Activated T-cell treated with anti-CD3 and anti-CD28 coated beads, Interleukin-2, amount 50 U/mL, for 72 hours (primary cell): Measurements from ENCODE around the gene TMC3. TPM values are rescaled to one million over a fixed set of nuclear protein-coding genes. Genes with fewer than 3 reads are reported as not detected.
"Not testable (repeated sequence)": the region's sequence is repeated elsewhere in the genome, so short reads cannot be mapped to it uniquely, and the experiment has no call there.

Experiments used
- ATAC-seq, 2 donors: fragments of 150-1000 bp; cut with Tn5 transposase; replicated peaks in 1 of 2; 2 replicates each; pipeline ENCODE4 v1.10.0; 2021; ENCODE audit warnings: moderate library complexity in 2 of 2, mild to moderate bottlenecking in 1 of 2
- DNase-seq, 2 donors: peaks; one replicate each; pipeline ENCODE4 v3.0.0; 2021 to 2022; ENCODE audit warnings: mixed read lengths in 1 of 2
- H3K27ac Mint-ChIP-seq: one replicate; pipeline ENCODE4 v1.8.0; 2022; ENCODE audit warnings: mild to moderate bottlenecking, moderate library complexity, mixed read lengths
- H3K27me3 Mint-ChIP-seq: one replicate; pipeline ENCODE4 v1.8.0; 2022; ENCODE audit warnings: low read depth, mixed read lengths
- H3K36me3 Mint-ChIP-seq, 2 donors: one replicate each; pipeline ENCODE4 v1.8.0; 2022; ENCODE audit warnings: mixed read lengths in 2 of 2, mild to moderate bottlenecking in 1 of 2; ENCODE audit not compliant: insufficient read depth in 2 of 2
- H3K4me1 Mint-ChIP-seq: one replicate; pipeline ENCODE4 v1.8.0; 2022; ENCODE audit warnings: low read depth, mixed read lengths
- H3K4me3 Mint-ChIP-seq, 2 donors: one replicate each; pipeline ENCODE4 v1.8.0; 2022; ENCODE audit warnings: mild to moderate bottlenecking in 2 of 2, mixed read lengths in 2 of 2, moderate library complexity in 2 of 2
- H3K9me3 Mint-ChIP-seq, 2 donors: one replicate each; pipeline ENCODE4 v1.8.0; 2022; ENCODE audit warnings: mixed read lengths in 2 of 2
- total RNA-seq, 2 donors: library from RNA; stranded (reverse); gene quantifications; one replicate each; pipeline ENCODE4 v1.2.3, GENCODE V29; 2022

TMC3 gene
- not detected for total RNA-seq

GRCh38 chr15:81373775-81374395 lies at the start of gene TMC3:
TSS of gene TMC3 (minus strand) at chr15:81374213. CDS start at chr15:81374077, 136 bp downstream.
- H3K27ac Mint-ChIP-seq = no peak within 1 kb of the TSS
- H3K4me1 Mint-ChIP-seq = no peaks in the 10 kb centered on the region
- H3K36me3 Mint-ChIP-seq = no peaks in the 10 kb centered on the region
- H3K9me3 Mint-ChIP-seq = no peaks in the 10 kb centered on the region
- no peaks in the 10 kb centered on the region for H3K27me3 Mint-ChIP-seq
- DNase-seq = no peak
- ATAC-seq = no peak
- no peak within 1 kb of the TSS for H3K4me3 Mint-ChIP-seq

GRCh38 chr15:81421461-81421860 lies 47.4 kb upstream of the TMC3 start:
- no peaks in the 10 kb centered on the region for H3K27me3 Mint-ChIP-seq
- H3K9me3 Mint-ChIP-seq = no peaks in the 10 kb centered on the region
- H3K4me1 Mint-ChIP-seq = no peaks in the 10 kb centered on the region
- no peaks in the 10 kb centered on the region for H3K36me3 Mint-ChIP-seq
- no peak overlapping the region for H3K4me3 Mint-ChIP-seq
- ATAC-seq (no peak), DNase-seq (no peak)
- no peak overlapping the region for H3K27ac Mint-ChIP-seq

GRCh38 chr15:81419332-81419943 lies 45.4 kb upstream of the TMC3 start:
- Mint-ChIP-seq H3K4me1 (peaks cover 5% of the 10 kb centered on the region), H3K36me3 (no peaks in the 10 kb centered on the region), H3K27me3 (no peaks in the 10 kb centered on the region), H3K9me3 (no peaks in the 10 kb centered on the region), H3K27ac (no peak overlapping the region), H3K4me3 (no peak overlapping the region)
- no peak for ATAC-seq
- DNase-seq = no peak

GRCh38 chr15:81418891-81419290 lies 44.9 kb upstream of the TMC3 start:
- H3K4me1 Mint-ChIP-seq = peaks cover 8% of the 10 kb centered on the region
- H3K9me3 Mint-ChIP-seq = no peaks in the 10 kb centered on the region
- DNase-seq (no peak), ATAC-seq (no peak)
- no peaks in the 10 kb centered on the region for H3K27me3 Mint-ChIP-seq
- H3K27ac Mint-ChIP-seq = no peak overlapping the region
- H3K36me3 Mint-ChIP-seq = no peaks in the 10 kb centered on the region
- no peak overlapping the region for H3K4me3 Mint-ChIP-seq

GRCh38 chr15:81418444-81418843 lies 44.4 kb upstream of the TMC3 start:
- Mint-ChIP-seq H3K27ac (no peak overlapping the region), H3K36me3 (no peaks in the 10 kb centered on the region), H3K4me3 (no peak overlapping the region), H3K27me3 (no peaks in the 10 kb centered on the region), H3K4me1 (peaks cover 8% of the 10 kb centered on the region), H3K9me3 (no peaks in the 10 kb centered on the region)
- ATAC-seq (no peak), DNase-seq (no peak)

GRCh38 chr15:81414274-81414968 lies 40.4 kb upstream of the TMC3 start:
- not testable (repeated sequence) for ATAC-seq
- H3K4me3 Mint-ChIP-seq = peak overlapping the region in 1 of 2 donors; percentile 47

GRCh38 chr15:81413851-81414250 lies 39.8 kb upstream of the TMC3 start:
- H3K27me3 Mint-ChIP-seq = no peaks in the 10 kb centered on the region
- DNase-seq (no peak), ATAC-seq (no peak)
- H3K4me3 Mint-ChIP-seq = no peak overlapping the region
- no peaks in the 10 kb centered on the region for H3K36me3 Mint-ChIP-seq
- H3K27ac Mint-ChIP-seq = no peak overlapping the region
- H3K9me3 Mint-ChIP-seq = no peaks in the 10 kb centered on the region
- H3K4me1 Mint-ChIP-seq = peaks cover 8% of the 10 kb centered on the region

More at GRCh38 chr15:81414274-81414968, 40.4 kb upstream of the TMC3 start:
- not testable (repeated sequence) for H3K27ac Mint-ChIP-seq, H3K4me1 Mint-ChIP-seq, H3K9me3 Mint-ChIP-seq, DNase-seq, H3K27me3 Mint-ChIP-seq, H3K36me3 Mint-ChIP-seq

- no peaks in the 10 kb centered on the region for H3K36me3 Mint-ChIP-seq
- H3K4me3 Mint-ChIP-seq = no peak overlapping the region
- H3K27ac Mint-ChIP-seq = no peak overlapping the region
- H3K27me3 Mint-ChIP-seq = no peaks in the 10 kb centered on the region
- DNase-seq = no peak
- H3K4me1 Mint-ChIP-seq = peaks cover 8% of the 10 kb centered on the region
- H3K9me3 Mint-ChIP-seq = no peaks in the 10 kb centered on the region
- ATAC-seq = no peak
Measured at GRCh38 chr15:81411969-81412633, 38.1 kb upstream of the TMC3 start.

GRCh38 chr15:81411051-81411450 lies 37.0 kb upstream of the TMC3 start:
- H3K27me3 Mint-ChIP-seq = no peaks in the 10 kb centered on the region
- H3K27ac Mint-ChIP-seq = no peak overlapping the region
- no peaks in the 10 kb centered on the region for H3K9me3 Mint-ChIP-seq
- no peaks in the 10 kb centered on the region for H3K36me3 Mint-ChIP-seq
- DNase-seq (no peak), ATAC-seq (no peak)
- peaks cover 8% of the 10 kb centered on the region for H3K4me1 Mint-ChIP-seq
- H3K4me3 Mint-ChIP-seq = no peak overlapping the region

GRCh38 chr15:81410318-81410753 lies 36.3 kb upstream of the TMC3 start:
- peak; percentile 41 to 55 for ATAC-seq
- H3K36me3 Mint-ChIP-seq = no peaks in the 10 kb centered on the region

GRCh38 chr15:81407718-81408117 lies 33.7 kb upstream of the TMC3 start:
- ATAC-seq = no peak
- no peaks in the 10 kb centered on the region for H3K27me3 Mint-ChIP-seq
- no peaks in the 10 kb centered on the region for H3K9me3 Mint-ChIP-seq
- H3K36me3 Mint-ChIP-seq = no peaks in the 10 kb centered on the region
- H3K4me3 Mint-ChIP-seq = no peak overlapping the region
- no peaks in the 10 kb centered on the region for H3K4me1 Mint-ChIP-seq
- no peak for DNase-seq
- no peak overlapping the region for H3K27ac Mint-ChIP-seq

More at GRCh38 chr15:81410318-81410753, 36.3 kb upstream of the TMC3 start:
- H3K9me3 Mint-ChIP-seq = no peaks in the 10 kb centered on the region
- peak; percentile 1 to 15 for DNase-seq
- peaks cover 8% of the 10 kb centered on the region for H3K4me1 Mint-ChIP-seq
- no peaks in the 10 kb centered on the region for H3K27me3 Mint-ChIP-seq
- no peak overlapping the region for H3K4me3 Mint-ChIP-seq
- no peak overlapping the region for H3K27ac Mint-ChIP-seq

GRCh38 chr15:81407176-81407575 lies 33.2 kb upstream of the TMC3 start:
- H3K9me3 Mint-ChIP-seq = no peaks in the 10 kb centered on the region
- H3K4me1 Mint-ChIP-seq = no peaks in the 10 kb centered on the region
- no peak overlapping the region for H3K4me3 Mint-ChIP-seq
- no peak for DNase-seq
- no peaks in the 10 kb centered on the region for H3K27me3 Mint-ChIP-seq
- no peak for ATAC-seq
- no peaks in the 10 kb centered on the region for H3K36me3 Mint-ChIP-seq
- no peak overlapping the region for H3K27ac Mint-ChIP-seq

- H3K36me3 Mint-ChIP-seq = no peaks in the 10 kb centered on the region
- H3K9me3 Mint-ChIP-seq = no peaks in the 10 kb centered on the region
- peak in 1 of 2 donors; percentile 12 for DNase-seq
- H3K4me3 Mint-ChIP-seq = no peak overlapping the region
- H3K27me3 Mint-ChIP-seq = no peaks in the 10 kb centered on the region
- H3K4me1 Mint-ChIP-seq = no peaks in the 10 kb centered on the region
- H3K27ac Mint-ChIP-seq = no peak overlapping the region
- ATAC-seq = no peak
Measured at GRCh38 chr15:81400640-81401236, 26.7 kb upstream of the TMC3 start.
